HG03442 (cell line): ENCODE data around the gene ATP10D.
"Not testable (repeated sequence)": the region's sequence is repeated elsewhere in the genome, so short reads cannot be mapped to it uniquely, and the experiment has no call there.

Experiments
- ATAC-seq: cut with Tn5 transposase; IDR thresholded peaks from one replicate; pipeline ENCODE4 v1.9.1; 2021; ENCODE audit warnings: mild to moderate bottlenecking, moderate library complexity; ENCODE audit not compliant: unreplicated experiment

Gene ATP10D

GRCh38 chr4:47533689-47534347 lies 48.7 kb downstream of the ATP10D start:
- ATAC-seq, result no peak

GRCh38 chr4:47534772-47535171 lies 49.7 kb downstream of the ATP10D start:
- no peak for ATAC-seq

- ATAC-seq, result no peak
Observed at GRCh38 chr4:47535567-47536147, 50.6 kb downstream of the ATP10D start.

- no peak for ATAC-seq
Observed at GRCh38 chr4:47536966-47537365, 51.9 kb downstream of the ATP10D start.

- ATAC-seq, result no peak
Observed at GRCh38 chr4:47538111-47538824, 53.2 kb downstream of the ATP10D start.

- ATAC-seq, result no peak
Observed at GRCh38 chr4:47538825-47539154, 53.7 kb downstream of the ATP10D start.

- ATAC-seq, result not testable (repeated sequence)
Observed at GRCh38 chr4:47542640-47543039, 57.6 kb downstream of the ATP10D start.

GRCh38 chr4:47543331-47543730 lies 58.3 kb downstream of the ATP10D start:
- ATAC-seq, result no peak

- not testable (repeated sequence) for ATAC-seq
Observed at GRCh38 chr4:47550357-47550756, 65.3 kb downstream of the ATP10D start.

- no peak for ATAC-seq
Observed at GRCh38 chr4:47550899-47551548, 65.9 kb downstream of the ATP10D start.

- ATAC-seq, result no peak
Observed at GRCh38 chr4:47551682-47552081, 66.6 kb downstream of the ATP10D start.

- ATAC-seq, result no peak
Observed at GRCh38 chr4:47553329-47554125, 68.5 kb downstream of the ATP10D start.

- ATAC-seq, result not testable (repeated sequence)
Observed at GRCh38 chr4:47555920-47556319, 70.8 kb downstream of the ATP10D start.

- ATAC-seq, result no peak
Observed at GRCh38 chr4:47557255-47557654, 72.2 kb downstream of the ATP10D start.

GRCh38 chr4:47560682-47561081 lies 75.6 kb downstream of the ATP10D start:
- ATAC-seq, result no peak

GRCh38 chr4:47561331-47561730 lies 76.3 kb downstream of the ATP10D start:
- no peak for ATAC-seq

- no peak for ATAC-seq
Observed at GRCh38 chr4:47562297-47562696, 77.2 kb downstream of the ATP10D start.

- ATAC-seq, result no peak
Observed at GRCh38 chr4:47566566-47566965, 81.5 kb downstream of the ATP10D start.

- ATAC-seq, result no peak
Observed at GRCh38 chr4:47566969-47567368, 81.9 kb downstream of the ATP10D start.

- no peak for ATAC-seq
Observed at GRCh38 chr4:47567511-47567910, 82.4 kb downstream of the ATP10D start.

GRCh38 chr4:47570816-47571215 lies 85.7 kb downstream of the ATP10D start:
- ATAC-seq, result no peak
